HEK293 (cell line): ENCODE results near the gene COQ8A.

Experiments used
- BCL11A ChIP-seq: fragments of 450-650 bp; formaldehyde crosslinking; IDR thresholded peaks from 2 replicates; pipeline ENCODE4 v1.5.1; 2016; ENCODE audit warnings: low read depth, missing biosample characterization, missing genetic modification characterization
- EGR2 ChIP-seq: fragments of 450-650 bp; formaldehyde crosslinking; IDR thresholded peaks from 2 replicates; pipeline ENCODE4 v1.5.1; 2016; ENCODE audit warnings: low read depth, missing biosample characterization, missing genetic modification characterization
- GLI2 ChIP-seq: fragments of 450-650 bp; formaldehyde crosslinking; IDR thresholded peaks from 2 replicates; pipeline ENCODE4; 2017; ENCODE audit warnings: missing biosample characterization, missing genetic modification characterization, low read depth, borderline replicate concordance
- HOXA7 ChIP-seq: sonication (generic); formaldehyde crosslinking; IDR thresholded peaks from 2 replicates; pipeline ENCODE4 v1.8.1; 2022; ENCODE audit warnings: missing genetic modification reagents, borderline replicate concordance
- INSM2 ChIP-seq: fragments of 450-650 bp; formaldehyde crosslinking; IDR thresholded peaks from 2 replicates; pipeline ENCODE4 v1.5.1; 2016; ENCODE audit warnings: missing biosample characterization, missing genetic modification characterization
- MZF1 ChIP-seq: fragments of 450-650 bp; formaldehyde crosslinking; IDR thresholded peaks from 2 replicates; pipeline ENCODE4 v1.5.1; 2017; ENCODE audit warnings: missing biosample characterization, missing genetic modification characterization, borderline replicate concordance
- PBX3 ChIP-seq: sonication (generic); formaldehyde crosslinking; IDR thresholded peaks from 2 replicates; pipeline ENCODE4 v1.8.1; 2022; ENCODE audit warnings: mild to moderate bottlenecking, moderate library complexity, missing genetic modification reagents
- PRDM6 ChIP-seq: fragments of 450-650 bp; formaldehyde crosslinking; IDR thresholded peaks from 2 replicates; pipeline ENCODE4 v1.5.1; 2017; ENCODE audit warnings: missing biosample characterization, missing genetic modification characterization
- SALL2 ChIP-seq: fragments of 450-650 bp; formaldehyde crosslinking; IDR thresholded peaks from 2 replicates; pipeline ENCODE4 v1.5.0; 2017; ENCODE audit warnings: missing biosample characterization, mild to moderate bottlenecking, missing genetic modification characterization, borderline replicate concordance
- SCRT1 ChIP-seq: fragments of 450-650 bp; formaldehyde crosslinking; IDR thresholded peaks from 2 replicates; pipeline ENCODE4 v1.5.1; 2016; ENCODE audit warnings: missing biosample characterization, missing genetic modification characterization, borderline replicate concordance
- ZNF138 ChIP-seq: fragments of 450-650 bp; formaldehyde crosslinking; IDR thresholded peaks from 2 replicates; pipeline ENCODE4 v1.5.1; 2016; ENCODE audit warnings: missing biosample characterization, missing genetic modification characterization, borderline replicate concordance
- ZNF16 ChIP-seq: fragments of 450-650 bp; formaldehyde crosslinking; IDR thresholded peaks from 2 replicates; pipeline ENCODE4 v1.5.1; 2016; ENCODE audit warnings: low read depth, missing biosample characterization, missing genetic modification characterization
- ZNF19 ChIP-seq: fragments of 450-650 bp; formaldehyde crosslinking; IDR thresholded peaks from 2 replicates; pipeline ENCODE4; 2016; ENCODE audit warnings: missing biosample characterization, missing genetic modification characterization, low read depth
- ZNF221 ChIP-seq: fragments of 450-650 bp; formaldehyde crosslinking; IDR thresholded peaks from 2 replicates; pipeline ENCODE4 v1.5.1; 2017; ENCODE audit warnings: missing biosample characterization, missing genetic modification characterization, borderline replicate concordance
- ZNF24 ChIP-seq: fragments of 450-650 bp; formaldehyde crosslinking; IDR thresholded peaks from 2 replicates; pipeline ENCODE4 v1.5.1; 2016; ENCODE audit warnings: missing biosample characterization, missing genetic modification characterization
- ZNF26 ChIP-seq: fragments of 450-650 bp; formaldehyde crosslinking; IDR thresholded peaks from 2 replicates; pipeline ENCODE4 v1.5.1; 2016; ENCODE audit warnings: missing biosample characterization, missing genetic modification characterization
- ZNF335 ChIP-seq: fragments of 450-650 bp; formaldehyde crosslinking; conservative IDR thresholded peaks from 2 replicates; pipeline ENCODE4 v1.5.1; 2016; ENCODE audit warnings: missing biosample characterization, missing genetic modification characterization
- ZNF362 ChIP-seq: fragments of 450-650 bp; formaldehyde crosslinking; IDR thresholded peaks from 2 replicates; pipeline ENCODE4 v1.5.1; 2016; ENCODE audit warnings: missing biosample characterization, missing genetic modification characterization
- ZNF366 ChIP-seq: fragments of 450-650 bp; formaldehyde crosslinking; conservative IDR thresholded peaks from 2 replicates; pipeline ENCODE4 v1.5.1; 2016; ENCODE audit warnings: missing biosample characterization, missing genetic modification characterization
- ZNF37A ChIP-seq: fragments of 450-650 bp; IDR thresholded peaks from 2 replicates; pipeline ENCODE4 v1.5.1; 2018; ENCODE audit warnings: missing biosample characterization, missing genetic modification characterization
- ZNF670 ChIP-seq: fragments of 450-650 bp; formaldehyde crosslinking; IDR thresholded peaks from 2 replicates; pipeline ENCODE4 v1.5.1; 2016; ENCODE audit warnings: missing biosample characterization, missing genetic modification characterization, low read depth
- ZNF701 ChIP-seq: fragments of 450-650 bp; formaldehyde crosslinking; IDR thresholded peaks from 2 replicates; pipeline ENCODE4 v1.5.1; 2016; ENCODE audit warnings: missing biosample characterization, missing genetic modification characterization
- ZNF837 ChIP-seq: fragments of 450-650 bp; formaldehyde crosslinking; IDR thresholded peaks from 2 replicates; pipeline ENCODE4 v1.5.1; 2016; ENCODE audit warnings: missing biosample characterization, missing genetic modification characterization
- ZSCAN16 ChIP-seq: fragments of 450-650 bp; formaldehyde crosslinking; IDR thresholded peaks from 2 replicates; pipeline ENCODE4 v1.5.1; 2016; ENCODE audit warnings: missing biosample characterization, missing genetic modification characterization
- ZSCAN23 ChIP-seq: fragments of 450-650 bp; formaldehyde crosslinking; IDR thresholded peaks from 2 replicates; pipeline ENCODE4 v1.5.1; 2016; ENCODE audit warnings: missing biosample characterization, missing genetic modification characterization
- TF ChIP-seq, protein P1 (sequence below): fragments of 450-650 bp; formaldehyde crosslinking; IDR thresholded peaks from 2 replicates; pipeline ENCODE4 v1.5.1; 2016; ENCODE audit warnings: missing biosample characterization, missing genetic modification characterization
- TF ChIP-seq, protein P2 (sequence below): fragments of 450-650 bp; formaldehyde crosslinking; IDR thresholded peaks from 2 replicates; pipeline ENCODE4 v1.5.1; 2016; ENCODE audit warnings: missing biosample characterization, missing genetic modification characterization
- TF ChIP-seq, protein P3 (sequence below): fragments of 450-650 bp; formaldehyde crosslinking; IDR thresholded peaks from 2 replicates; pipeline ENCODE4 v1.5.1; 2016; ENCODE audit warnings: missing biosample characterization, missing genetic modification characterization

Gene COQ8A

GRCh38 chr1:226940029-226940805 is at the start of gene COQ8A (continued):
- TF ChIP-seq, protein P1, sequence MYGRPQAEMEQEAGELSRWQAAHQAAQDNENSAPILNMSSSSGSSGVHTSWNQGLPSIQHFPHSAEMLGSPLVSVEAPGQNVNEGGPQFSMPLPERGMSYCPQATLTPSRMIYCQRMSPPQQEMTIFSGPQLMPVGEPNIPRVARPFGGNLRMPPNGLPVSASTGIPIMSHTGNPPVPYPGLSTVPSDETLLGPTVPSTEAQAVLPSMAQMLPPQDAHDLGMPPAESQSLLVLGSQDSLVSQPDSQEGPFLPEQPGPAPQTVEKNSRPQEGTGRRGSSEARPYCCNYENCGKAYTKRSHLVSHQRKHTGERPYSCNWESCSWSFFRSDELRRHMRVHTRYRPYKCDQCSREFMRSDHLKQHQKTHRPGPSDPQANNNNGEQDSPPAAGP (tag by site-specific recombination): peak; percentile 89
- TF ChIP-seq ZSCAN23 (tag by site-specific recombination) (no peak), ZNF701 (tag by site-specific recombination) (no peak), MZF1 (tag by site-specific recombination) (no peak), ZSCAN16 (tag by site-specific recombination) (peak; percentile 73), ZNF335 (tag by site-specific recombination) (peak; percentile 56), ZNF37A (no peak), SCRT1 (no peak), BCL11A (tag by site-specific recombination) (no peak), ZNF221 (tag by site-specific recombination) (no peak), ZNF362 (tag by site-specific recombination) (no peak), EGR2 (tag by site-specific recombination) (peak; percentile 93), ZNF24 (tag by site-specific recombination) (no peak), ZNF366 (tag by site-specific recombination) (peak; percentile 97), ZNF837 (peak; percentile 52; the same call in 1 of the 2 replicates), ZNF26 (no peak), PBX3 (CRISPR knock-in tag) (no peak; the same call in 1 of the 2 replicates), PRDM6 (tag by site-specific recombination) (no peak), HOXA7 (no peak), ZNF16 (no peak), ZNF670 (tag by site-specific recombination) (no peak), ZNF138 (no peak), ZNF19 (tag by site-specific recombination) (no peak), INSM2 (tag by site-specific recombination) (peak; percentile 65; the same call in 1 of the 2 replicates), GLI2 (tag by site-specific recombination) (no peak; the same call in 1 of the 2 replicates), SALL2 (tag by site-specific recombination) (no peak)
- TF ChIP-seq, protein P2, sequence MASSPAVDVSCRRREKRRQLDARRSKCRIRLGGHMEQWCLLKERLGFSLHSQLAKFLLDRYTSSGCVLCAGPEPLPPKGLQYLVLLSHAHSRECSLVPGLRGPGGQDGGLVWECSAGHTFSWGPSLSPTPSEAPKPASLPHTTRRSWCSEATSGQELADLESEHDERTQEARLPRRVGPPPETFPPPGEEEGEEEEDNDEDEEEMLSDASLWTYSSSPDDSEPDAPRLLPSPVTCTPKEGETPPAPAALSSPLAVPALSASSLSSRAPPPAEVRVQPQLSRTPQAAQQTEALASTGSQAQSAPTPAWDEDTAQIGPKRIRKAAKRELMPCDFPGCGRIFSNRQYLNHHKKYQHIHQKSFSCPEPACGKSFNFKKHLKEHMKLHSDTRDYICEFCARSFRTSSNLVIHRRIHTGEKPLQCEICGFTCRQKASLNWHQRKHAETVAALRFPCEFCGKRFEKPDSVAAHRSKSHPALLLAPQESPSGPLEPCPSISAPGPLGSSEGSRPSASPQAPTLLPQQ (tag by site-specific recombination): peak; percentile 63
- TF ChIP-seq, protein P3, sequence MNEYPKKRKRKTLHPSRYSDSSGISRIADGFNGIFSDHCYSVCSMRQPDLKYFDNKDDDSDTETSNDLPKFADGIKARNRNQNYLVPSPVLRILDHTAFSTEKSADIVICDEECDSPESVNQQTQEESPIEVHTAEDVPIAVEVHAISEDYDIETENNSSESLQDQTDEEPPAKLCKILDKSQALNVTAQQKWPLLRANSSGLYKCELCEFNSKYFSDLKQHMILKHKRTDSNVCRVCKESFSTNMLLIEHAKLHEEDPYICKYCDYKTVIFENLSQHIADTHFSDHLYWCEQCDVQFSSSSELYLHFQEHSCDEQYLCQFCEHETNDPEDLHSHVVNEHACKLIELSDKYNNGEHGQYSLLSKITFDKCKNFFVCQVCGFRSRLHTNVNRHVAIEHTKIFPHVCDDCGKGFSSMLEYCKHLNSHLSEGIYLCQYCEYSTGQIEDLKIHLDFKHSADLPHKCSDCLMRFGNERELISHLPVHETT: no peak
